DND-41 (cell line): ENCODE measurements around the gene PYGO2.

ENCODE experiments used
- ATAC-seq: fragments of 200-7000 bp; cut with Tn5 transposase; 3 replicates; pipeline ENCODE4 v1.9.1; 2021; ENCODE audit warnings: low read depth; ENCODE audit not compliant: insufficient read depth
- DNase-seq: peaks from one replicate; pipeline ENCODE4 v3.0.0-alpha.2; 2020
- H2AFZ ChIP-seq: 2 replicates; pipeline ENCODE4 v1.6.0; 2012; ENCODE audit warnings: low read depth, low read length
- H3K27ac ChIP-seq: 2 replicates; pipeline ENCODE4 v1.5.1; 2012; ENCODE audit warnings: low read length, inconsistent platforms
- H3K27me3 ChIP-seq: fragments of 200-600 bp; sonication (generic); 2 replicates; pipeline ENCODE4 v1.6.0; 2012; ENCODE audit warnings: low read length, mild to moderate bottlenecking, inconsistent platforms; ENCODE audit not compliant: insufficient read depth, poor library complexity
- H3K36me3 ChIP-seq: 2 replicates; pipeline ENCODE4 v1.5.1; 2012; ENCODE audit warnings: low read length, inconsistent platforms; ENCODE audit not compliant: insufficient read depth
- H3K4me1 ChIP-seq: 2 replicates; pipeline ENCODE4 v1.5.1; 2012; ENCODE audit warnings: mild to moderate bottlenecking, low read length; ENCODE audit not compliant: insufficient read depth
- H3K4me2 ChIP-seq: 2 replicates; pipeline ENCODE4 v1.6.0; 2012; ENCODE audit warnings: mild to moderate bottlenecking, moderate library complexity, low read length, inconsistent platforms; ENCODE audit not compliant: insufficient read depth
- H3K4me3 ChIP-seq, 2 experiments: fragments of 200-600 bp in 1 of 2; shearing (Covaris generic) in 1 of 2; 2 replicates each; pipeline ENCODE4 v1.5.1; 2012 to 2016; ENCODE audit warnings: inconsistent platforms in 2 of 2, low read length in 2 of 2, mild to moderate bottlenecking in 2 of 2, low read depth in 1 of 2, moderate library complexity in 1 of 2
- H3K79me2 ChIP-seq: 2 replicates; pipeline ENCODE4 v1.6.0; 2012; ENCODE audit warnings: low read length, inconsistent platforms; ENCODE audit not compliant: insufficient read depth
- H3K9ac ChIP-seq: 2 replicates; pipeline ENCODE4 v1.6.0; 2012; ENCODE audit warnings: low read depth, mild to moderate bottlenecking, inconsistent platforms, low read length, moderate library complexity
- H3K9me3 ChIP-seq: 2 replicates; pipeline ENCODE4 v1.5.1; 2012; ENCODE audit warnings: low read length, moderate library complexity, mild to moderate bottlenecking, inconsistent platforms; ENCODE audit not compliant: insufficient read depth, severe bottlenecking
- H4K20me1 ChIP-seq: 2 replicates; pipeline ENCODE4 v1.6.0; 2012; ENCODE audit warnings: low read length; ENCODE audit not compliant: insufficient read depth
- EZH2 ChIP-seq: IDR thresholded peaks from 3 replicates; pipeline ENCODE4 v1.6.1; 2012; ENCODE audit warnings: borderline replicate concordance, low read depth, mild to moderate bottlenecking, moderate library complexity, low read length, inconsistent platforms; ENCODE audit not compliant: severe bottlenecking
- TF ChIP-seq, protein P1 (sequence below): IDR thresholded peaks from 2 replicates; pipeline ENCODE4 v1.5.1; 2012; ENCODE audit warnings: borderline replicate concordance, low read length, moderate library complexity, mild to moderate bottlenecking; ENCODE audit not compliant: poor library complexity, severe bottlenecking; ENCODE audit errors: extremely low read depth

PYGO2 gene

DNA sequence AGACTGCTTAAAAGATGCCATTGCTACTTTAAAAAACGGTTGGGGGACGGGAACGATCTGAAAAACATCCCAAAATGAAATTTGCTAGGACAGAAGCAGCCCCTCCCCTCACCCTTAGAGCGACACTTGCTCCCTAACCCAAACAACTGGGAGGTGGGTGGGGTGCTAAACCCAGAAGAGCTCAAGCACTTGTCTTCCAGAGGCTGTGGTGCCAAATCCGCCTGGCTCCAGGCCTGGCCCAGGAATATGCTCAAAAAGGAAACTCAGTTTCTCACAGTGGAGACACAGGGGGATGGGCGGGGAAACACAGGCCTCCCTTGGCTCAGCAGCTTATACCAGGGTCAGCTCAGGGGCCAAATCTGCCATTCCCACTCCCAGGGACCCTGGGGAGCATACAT lies 5.0 kb downstream of the PYGO2 start:
- H2AFZ ChIP-seq, result peak overlapping the region; percentile 82
- peak overlapping the region; percentile 88 for H3K27ac ChIP-seq
- no peaks in the 10 kb centered on the region for H3K9me3 ChIP-seq
- peaks cover 25% of the 10 kb centered on the region for H4K20me1 ChIP-seq
- TF ChIP-seq EZH2, result no peak
- TF ChIP-seq, protein P1, sequence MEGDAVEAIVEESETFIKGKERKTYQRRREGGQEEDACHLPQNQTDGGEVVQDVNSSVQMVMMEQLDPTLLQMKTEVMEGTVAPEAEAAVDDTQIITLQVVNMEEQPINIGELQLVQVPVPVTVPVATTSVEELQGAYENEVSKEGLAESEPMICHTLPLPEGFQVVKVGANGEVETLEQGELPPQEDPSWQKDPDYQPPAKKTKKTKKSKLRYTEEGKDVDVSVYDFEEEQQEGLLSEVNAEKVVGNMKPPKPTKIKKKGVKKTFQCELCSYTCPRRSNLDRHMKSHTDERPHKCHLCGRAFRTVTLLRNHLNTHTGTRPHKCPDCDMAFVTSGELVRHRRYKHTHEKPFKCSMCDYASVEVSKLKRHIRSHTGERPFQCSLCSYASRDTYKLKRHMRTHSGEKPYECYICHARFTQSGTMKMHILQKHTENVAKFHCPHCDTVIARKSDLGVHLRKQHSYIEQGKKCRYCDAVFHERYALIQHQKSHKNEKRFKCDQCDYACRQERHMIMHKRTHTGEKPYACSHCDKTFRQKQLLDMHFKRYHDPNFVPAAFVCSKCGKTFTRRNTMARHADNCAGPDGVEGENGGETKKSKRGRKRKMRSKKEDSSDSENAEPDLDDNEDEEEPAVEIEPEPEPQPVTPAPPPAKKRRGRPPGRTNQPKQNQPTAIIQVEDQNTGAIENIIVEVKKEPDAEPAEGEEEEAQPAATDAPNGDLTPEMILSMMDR, result no peak
- peaks cover 15% of the 10 kb centered on the region for H3K36me3 ChIP-seq
- H3K9ac ChIP-seq, result peak overlapping the region; percentile 64
- H3K4me3 ChIP-seq, result peak overlapping the region; percentile 52 to 82; a peak in 3 of 4 replicates
- H3K79me2 ChIP-seq, result peaks cover 46% of the 10 kb centered on the region
- no peak for ATAC-seq
- H3K4me2 ChIP-seq, result peak overlapping the region; percentile 88
- H3K4me1 ChIP-seq, result peaks cover 70% of the 10 kb centered on the region
- DNase-seq, result no peak
- H3K27me3 ChIP-seq, result no peaks in the 10 kb centered on the region

DNA sequence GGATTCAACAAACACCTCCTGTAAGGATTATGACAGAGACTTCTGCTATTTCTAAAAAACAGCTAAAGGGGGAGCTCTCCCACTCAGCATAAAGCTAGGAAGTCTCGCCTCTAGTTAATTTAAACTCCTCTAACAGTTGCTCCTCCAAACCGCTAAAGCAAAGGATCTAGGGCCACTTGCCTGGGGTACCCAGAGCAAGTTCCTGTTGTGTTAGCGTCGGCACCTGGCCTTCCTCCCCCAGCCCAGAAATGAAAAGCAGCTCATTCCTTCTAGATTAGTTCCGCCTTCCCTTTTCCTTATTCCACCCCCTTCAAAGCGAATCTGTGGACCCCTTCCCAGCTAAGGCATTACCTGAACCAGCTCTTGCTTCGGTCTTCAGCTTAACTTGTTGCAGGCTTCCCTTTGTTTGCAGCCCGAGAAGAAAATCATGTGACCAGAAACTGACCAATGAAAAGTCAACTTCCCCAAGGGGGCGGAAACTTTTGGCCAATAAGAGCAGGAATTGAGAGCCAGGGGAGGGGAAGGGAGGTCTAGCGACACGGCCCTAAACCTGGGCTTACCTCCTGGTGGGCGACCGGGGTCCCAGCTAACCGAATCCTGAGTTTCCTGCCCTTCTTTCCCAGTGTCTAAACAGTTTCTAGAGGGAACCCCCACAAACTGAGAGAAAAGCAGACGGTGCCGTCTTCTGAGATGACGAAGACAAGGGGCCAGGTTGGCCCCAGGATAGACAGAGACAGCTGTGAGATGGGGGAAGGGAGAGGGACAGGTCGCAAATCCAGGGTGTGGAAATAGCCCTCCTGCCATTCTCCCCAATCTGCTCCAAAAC lies 5.7 kb downstream of the PYGO2 start, which contains the start of gene PBXIP1:
Gene PBXIP1, minus strand, starts transcription at position 382 of the 826 bp plus-strand sequence. CDS start 2,378 bp downstream, outside the sequence.
- no peaks in the 10 kb centered on the region for H3K9me3 ChIP-seq
- peaks cover 21% of the 10 kb centered on the region for H3K36me3 ChIP-seq
- peak within 1 kb of the TSS; percentile 52 to 82 for H3K4me3 ChIP-seq
- peaks cover 24% of the 10 kb centered on the region for H4K20me1 ChIP-seq
- peak; percentile 77 for ATAC-seq
- peak within 1 kb of the TSS; percentile 88 for H3K4me2 ChIP-seq
- peak within 1 kb of the TSS; percentile 64 for H3K9ac ChIP-seq
- H3K4me1 ChIP-seq, result peaks cover 66% of the 10 kb centered on the region
- H3K27me3 ChIP-seq, result no peaks in the 10 kb centered on the region
- DNase-seq, result peak; percentile 92
- peaks cover 40% of the 10 kb centered on the region for H3K79me2 ChIP-seq
- H3K27ac ChIP-seq, result peak within 1 kb of the TSS; percentile 88
- H2AFZ ChIP-seq, result peak within 1 kb of the TSS; percentile 82
- TF ChIP-seq, protein P1, result peak; percentile 53
- no peak for TF ChIP-seq EZH2

DNA sequence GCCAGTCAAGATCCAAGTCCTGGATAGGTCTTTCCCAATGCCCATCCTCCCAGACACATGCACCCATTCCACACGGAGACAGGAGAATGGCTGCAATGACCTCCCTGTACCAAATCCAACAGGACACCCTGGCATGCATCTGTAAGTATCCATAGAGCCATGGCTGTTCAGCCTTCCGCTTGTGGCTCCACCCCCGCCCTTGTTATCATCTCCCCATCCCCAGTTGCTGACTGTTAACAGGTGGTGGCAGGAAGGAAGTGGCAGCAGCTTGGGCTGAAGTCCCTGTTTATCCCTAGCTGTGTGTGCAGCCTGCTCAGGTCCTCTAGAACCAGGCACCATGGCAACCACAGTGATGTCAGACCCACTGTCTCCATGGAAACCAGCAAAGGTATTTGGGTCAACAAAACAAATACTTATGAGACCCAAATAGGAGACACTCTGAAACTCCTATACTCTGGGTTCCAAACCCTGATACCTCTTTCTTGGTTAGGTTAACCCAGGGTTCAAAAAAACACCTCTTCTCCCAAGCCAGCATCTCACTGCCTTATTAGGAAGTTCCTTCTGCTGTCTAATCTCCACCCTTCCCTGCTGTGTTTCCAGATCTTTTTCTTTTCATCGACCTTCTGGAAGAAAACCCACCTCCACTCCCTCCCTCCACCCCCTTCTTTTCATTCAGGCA lies 6.4 kb downstream of the PYGO2 start:
- Histone ChIP-seq H3K4me3 (peak overlapping the region; percentile 52 to 82), H3K4me2 (peak overlapping the region; percentile 88), H3K4me1 (peaks cover 59% of the 10 kb centered on the region), H3K9ac (peak overlapping the region; percentile 64), H3K27ac (peak overlapping the region; percentile 88), H3K79me2 (peaks cover 33% of the 10 kb centered on the region), H3K36me3 (peaks cover 28% of the 10 kb centered on the region), H4K20me1 (peaks cover 19% of the 10 kb centered on the region), H3K27me3 (no peaks in the 10 kb centered on the region), H3K9me3 (no peaks in the 10 kb centered on the region), H2AFZ (peak overlapping the region; percentile 82)
- ATAC-seq (peak; percentile 90), DNase-seq (peak; percentile 89)
- TF ChIP-seq, protein P1, result no peak
- no peak for TF ChIP-seq EZH2
